Measurements from ENCODE around the gene NXT2. TPM values are rescaled to one million over a fixed set of nuclear protein-coding genes. Genes with fewer than 3 reads are reported as not detected.

The NXT2 gene
- total RNA-seq, 1 experiment from 2014 or later: 20.3 TPM

DNA sequence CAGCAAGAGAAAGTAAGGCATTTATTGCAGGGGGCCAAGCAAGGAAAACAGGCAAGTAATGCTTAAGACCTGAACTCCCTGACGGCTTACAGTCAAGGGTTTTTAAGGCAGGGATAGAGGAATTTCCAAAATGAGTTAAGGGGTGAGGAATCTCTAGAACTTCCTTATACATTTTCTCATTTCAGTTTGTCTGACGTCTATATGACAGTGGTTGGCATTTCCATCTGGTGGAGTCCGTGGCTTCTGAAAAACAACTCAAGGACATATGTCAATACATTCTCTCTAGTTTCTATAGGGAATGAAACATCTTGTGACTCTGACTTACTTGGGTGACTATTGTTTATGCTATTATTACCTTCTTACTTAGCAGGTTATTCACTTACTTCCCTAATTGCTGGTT is 35.5 kb upstream of the NXT2 start:
- H2BK120ac ChIP-seq (ENCODE audit: low read depth, low read length, poor library complexity, severe bottlenecking): no peak overlapping the region
- no peak overlapping the region for H4K8ac ChIP-seq (replicated peaks; ENCODE audit: insufficient read length, low read depth, low read length)
- Mint-ChIP-seq H3K9me3 (no peaks in the 10 kb centered on the region), H3K4me3 (no peak overlapping the region), H3K27me3 (ENCODE audit: low read depth) (peaks cover 6% of the 10 kb centered on the region), H3K36me3 (ENCODE audit: insufficient read depth in 1 of 3, low read depth in 3 of 3) (no peaks in the 10 kb centered on the region), H3K27ac (peak overlapping the region in 1 of 3 experiments; percentile 25; a peak in 1 of 7 replicates), H3K4me1 (no peaks in the 10 kb centered on the region)
- H2AK5ac ChIP-seq (ENCODE audit: insufficient read length, low read length): no peak overlapping the region
- H2BK5ac ChIP-seq (ENCODE audit: insufficient read length, low read length): no peak overlapping the region
- H4K20me1 ChIP-seq (ENCODE audit: control insufficient read depth, insufficient read depth, insufficient read length): no peaks in the 10 kb centered on the region
- no peak overlapping the region for H2AFZ ChIP-seq (ENCODE audit: low read length)
- H3K27me3 ChIP-seq (ENCODE audit: insufficient read depth, low read length): no peaks in the 10 kb centered on the region
- no peak overlapping the region for H3K4me2 ChIP-seq (ENCODE audit: insufficient read depth, insufficient read length, low read length)
- DNase-seq: no peak
- no peak overlapping the region for H3K14ac ChIP-seq (ENCODE audit: insufficient read depth, low read length)
- no peak overlapping the region for H3K9ac ChIP-seq (ENCODE audit: extremely low read depth, insufficient read length, low read length)
- no CpG with 5 or more reads among the region's 3 CpGs for WGBS (ENCODE audit: extremely low coverage, insufficient read length, low lambda C conversion rate)
- TF ChIP-seq, protein P1, sequence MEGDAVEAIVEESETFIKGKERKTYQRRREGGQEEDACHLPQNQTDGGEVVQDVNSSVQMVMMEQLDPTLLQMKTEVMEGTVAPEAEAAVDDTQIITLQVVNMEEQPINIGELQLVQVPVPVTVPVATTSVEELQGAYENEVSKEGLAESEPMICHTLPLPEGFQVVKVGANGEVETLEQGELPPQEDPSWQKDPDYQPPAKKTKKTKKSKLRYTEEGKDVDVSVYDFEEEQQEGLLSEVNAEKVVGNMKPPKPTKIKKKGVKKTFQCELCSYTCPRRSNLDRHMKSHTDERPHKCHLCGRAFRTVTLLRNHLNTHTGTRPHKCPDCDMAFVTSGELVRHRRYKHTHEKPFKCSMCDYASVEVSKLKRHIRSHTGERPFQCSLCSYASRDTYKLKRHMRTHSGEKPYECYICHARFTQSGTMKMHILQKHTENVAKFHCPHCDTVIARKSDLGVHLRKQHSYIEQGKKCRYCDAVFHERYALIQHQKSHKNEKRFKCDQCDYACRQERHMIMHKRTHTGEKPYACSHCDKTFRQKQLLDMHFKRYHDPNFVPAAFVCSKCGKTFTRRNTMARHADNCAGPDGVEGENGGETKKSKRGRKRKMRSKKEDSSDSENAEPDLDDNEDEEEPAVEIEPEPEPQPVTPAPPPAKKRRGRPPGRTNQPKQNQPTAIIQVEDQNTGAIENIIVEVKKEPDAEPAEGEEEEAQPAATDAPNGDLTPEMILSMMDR (conservative IDR thresholded peaks at IDR 0.05): no peak
- no peak overlapping the region for H3T11ph ChIP-seq (ENCODE audit: low read length)
- H2BK12ac ChIP-seq (ENCODE audit: insufficient read length, low read depth, low read length): no peak overlapping the region
- no peak overlapping the region for H2BK20ac ChIP-seq (ENCODE audit: low read depth, low read length, poor library complexity, severe bottlenecking)
- no peak overlapping the region for H2BK15ac ChIP-seq (ENCODE audit: low read depth, low read length)
- H3K9me3 ChIP-seq (ENCODE audit: control insufficient read depth, low read depth, low read length): no peaks in the 10 kb centered on the region
- H4K5ac ChIP-seq (ENCODE audit: insufficient read length, low read depth, low read length): no peak overlapping the region
- no peak overlapping the region for H3K27ac ChIP-seq (ENCODE audit: insufficient read length, low read depth, low read length)
- H3K23me2 ChIP-seq (ENCODE audit: insufficient read length, low read depth, low read length, poor library complexity, severe bottlenecking): no peaks in the 10 kb centered on the region
- no peaks in the 10 kb centered on the region for H3K79me2 ChIP-seq (ENCODE audit: insufficient read depth, low read length)
- no peaks in the 10 kb centered on the region for H3K79me1 ChIP-seq (ENCODE audit: insufficient read depth, low read depth, low read length, poor library complexity, severe bottlenecking)
- H3K4ac ChIP-seq (ENCODE audit: low read depth, low read length): no peak overlapping the region
- no peak overlapping the region for H3K18ac ChIP-seq (ENCODE audit: insufficient read length, low read depth, low read length)
- H3K4me1 ChIP-seq (ENCODE audit: insufficient read depth, low read length): no peaks in the 10 kb centered on the region
- no peak overlapping the region for H3K23ac ChIP-seq (ENCODE audit: insufficient read length, low read depth, low read length)
- no peak overlapping the region for H4K91ac ChIP-seq (ENCODE audit: insufficient read length, low read depth, low read length)
- no peak overlapping the region for H3K56ac ChIP-seq (ENCODE audit: insufficient read length, low read depth, low read length)

All from H9 (cell line).